ENCODE results near the gene TRAPPC12. TPM values are rescaled to one million over a fixed set of nuclear protein-coding genes. Genes with fewer than 3 reads are reported as not detected.
A peak's percentile ranks its signal among the peaks of the same experiment; 100 is the strongest.

The TRAPPC12 gene
- total RNA-seq, 1 experiment from 2014 or later, result 85.0 TPM

DNA sequence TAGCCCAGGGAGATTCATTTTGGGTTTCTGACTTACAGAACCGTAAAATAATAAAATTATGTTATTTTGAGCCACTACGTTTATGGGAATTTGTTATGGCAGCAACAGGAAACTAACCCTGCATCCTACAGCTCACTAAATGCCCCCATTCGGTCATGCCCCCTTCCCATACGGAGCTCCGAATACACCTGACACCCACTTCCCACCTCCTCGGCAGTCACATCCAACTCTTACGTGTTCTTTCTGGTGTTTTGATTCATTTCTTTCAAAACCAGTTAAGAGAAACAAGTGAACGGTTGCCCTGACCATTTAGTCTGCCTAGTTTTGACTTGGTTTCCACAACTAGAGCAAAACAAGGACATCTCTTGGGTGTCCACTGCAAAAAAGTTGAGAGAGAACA, 21.6 kb upstream of the TRAPPC12 start:
- no peak overlapping the region for H3K27ac Mint-ChIP-seq (ENCODE audit: unreplicated experiment)
- no peaks in the 10 kb centered on the region for H3K9me3 ChIP-seq
- intact Hi-C loops (cut with micrococcal nuclease; ENCODE audit: unreplicated experiment), result no loop called here
- no peaks in the 10 kb centered on the region for H3K27me3 ChIP-seq (replicated peaks; ENCODE audit: control insufficient read depth, insufficient read depth, low read length)
- no peaks in the 10 kb centered on the region for H3K36me3 ChIP-seq (ENCODE audit: control insufficient read depth, insufficient read depth, low read length)
- peaks cover 10% of the 10 kb centered on the region for H3K36me3 Mint-ChIP-seq (ENCODE audit: insufficient read depth, unreplicated experiment)
- no peak for DNase-seq
- H3K9me3 Mint-ChIP-seq (ENCODE audit: unreplicated experiment), result no peaks in the 10 kb centered on the region
- no peak overlapping the region for H3K4me3 ChIP-seq (ENCODE audit: low read depth, low read length)
- no peaks in the 10 kb centered on the region for H3K27me3 Mint-ChIP-seq (ENCODE audit: insufficient read depth, unreplicated experiment)
- no peaks in the 10 kb centered on the region for H3K4me1 Mint-ChIP-seq (ENCODE audit: low read depth, unreplicated experiment)
- no peak overlapping the region for H3K4me3 Mint-ChIP-seq (ENCODE audit: unreplicated experiment)
- ChIA-PET CTCF (no interaction called here), POLR2A (no interaction called here)
- 0 out of 2 replicates have a peak, but pooled peaks cover 5% of the 10 kb centered on the region for H3K4me1 ChIP-seq
- no TSS peak for BruUV-seq (replicated peaks)
- TF ChIP-seq CTCF (IDR thresholded peaks at IDR 0.05; ENCODE audit: insufficient read depth in 1 of 2, low read depth in 1 of 2, low read length in 1 of 2, severe bottlenecking in 1 of 2, unreplicated experiment in 1 of 2), result no peak

DNA sequence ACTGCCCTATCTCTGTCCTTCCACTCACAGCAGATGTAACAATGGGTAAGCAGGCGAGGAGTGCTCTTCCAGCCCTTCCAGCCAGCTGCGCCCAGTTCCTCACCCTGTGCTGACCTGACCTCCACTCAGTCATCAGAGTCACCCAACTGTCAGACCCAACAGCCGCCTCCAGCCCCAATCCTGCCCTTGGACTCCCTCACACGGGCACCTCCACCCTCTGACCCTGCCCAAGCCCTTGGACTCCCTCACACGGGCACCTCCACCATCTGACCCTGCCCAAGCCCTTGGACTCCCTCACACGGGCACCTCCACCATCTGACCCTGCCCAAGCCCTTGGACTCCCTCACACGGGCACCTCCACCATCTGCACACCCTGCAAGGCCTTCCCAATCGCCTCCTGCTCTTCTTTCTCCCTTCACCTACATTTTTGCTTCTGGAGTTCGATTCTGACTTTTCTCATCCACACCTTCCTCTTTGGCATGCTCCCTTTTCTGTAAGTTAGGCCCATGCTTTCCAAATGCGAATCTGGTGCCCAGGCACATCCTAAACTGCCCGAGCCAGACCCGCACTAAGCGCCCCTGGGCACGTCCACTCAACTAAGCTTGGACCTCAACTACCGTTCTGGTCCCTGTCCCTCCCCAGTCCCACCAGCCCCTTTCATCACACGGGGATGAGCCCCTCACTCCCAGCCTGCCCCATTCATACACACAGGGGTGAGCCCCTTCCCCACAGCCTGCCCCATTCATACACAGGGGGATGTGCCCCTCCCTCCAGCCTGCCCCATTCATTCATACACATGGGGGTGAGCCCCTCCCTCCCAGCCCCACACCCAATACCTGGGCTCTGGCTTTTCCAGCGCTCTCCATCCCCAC, 17.7 kb upstream of the TRAPPC12 start:
- H3K27me3 Mint-ChIP-seq (ENCODE audit: insufficient read depth, unreplicated experiment), result no peaks in the 10 kb centered on the region

DNA sequence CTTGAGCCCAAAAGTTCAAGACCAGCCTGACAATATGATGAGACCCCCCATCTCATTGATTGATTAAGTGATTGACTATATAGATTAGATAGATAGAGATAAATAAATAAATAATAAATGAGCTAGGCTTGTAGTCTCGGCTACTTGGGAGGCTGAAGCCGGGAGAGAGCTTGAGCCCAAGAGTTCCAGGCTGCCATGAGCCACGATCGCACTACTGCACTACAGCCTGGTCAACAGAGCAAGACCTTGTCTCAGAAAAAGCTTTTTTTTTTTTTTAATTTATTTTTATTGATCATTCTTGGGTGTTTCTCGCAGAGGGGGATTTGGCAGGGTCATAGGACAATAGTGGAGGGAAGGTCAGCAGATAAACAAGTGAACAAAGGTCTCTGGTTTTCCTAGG, 14.3 kb upstream of the TRAPPC12 start:
- Mint-ChIP-seq H3K4me3 (ENCODE audit: unreplicated experiment) (no peak overlapping the region), H3K27ac (ENCODE audit: unreplicated experiment) (no peak overlapping the region), H3K36me3 (ENCODE audit: insufficient read depth, unreplicated experiment) (peaks cover 7% of the 10 kb centered on the region), H3K4me1 (ENCODE audit: low read depth, unreplicated experiment) (no peaks in the 10 kb centered on the region), H3K9me3 (ENCODE audit: unreplicated experiment) (no peaks in the 10 kb centered on the region), H3K27me3 (ENCODE audit: insufficient read depth, unreplicated experiment) (no peaks in the 10 kb centered on the region)
- POLR2A ChIA-PET, result no interaction called here
- DNase-seq, result no peak
- intact Hi-C loops (cut with micrococcal nuclease; ENCODE audit: unreplicated experiment), result no loop called here
- Histone ChIP-seq H3K4me1 (no peaks in the 10 kb centered on the region), H3K27me3 (replicated peaks; ENCODE audit: control insufficient read depth, insufficient read depth, low read length) (no peaks in the 10 kb centered on the region), H3K36me3 (ENCODE audit: control insufficient read depth, insufficient read depth, low read length) (no peaks in the 10 kb centered on the region), H3K4me3 (ENCODE audit: low read depth, low read length) (no peak overlapping the region), H3K9me3 (no peaks in the 10 kb centered on the region)
- no peak for TF ChIP-seq CTCF (IDR thresholded peaks at IDR 0.05; ENCODE audit: insufficient read depth in 1 of 2, low read depth in 1 of 2, low read length in 1 of 2, severe bottlenecking in 1 of 2, unreplicated experiment in 1 of 2)
- no TSS peak for BruUV-seq (replicated peaks)
- CTCF ChIA-PET, result no interaction called here

More for the DNA sequence above, 17.7 kb upstream of the TRAPPC12 start:
- H3K4me1 ChIP-seq, result 0 out of 2 replicates have a peak, but pooled peaks cover 3% of the 10 kb centered on the region
- CTCF ChIA-PET, result no interaction called here
- no peak for DNase-seq
- BruUV-seq (replicated peaks), result no TSS peak
- intact Hi-C loops (cut with micrococcal nuclease; ENCODE audit: unreplicated experiment), result no loop called here
- no peaks in the 10 kb centered on the region for H3K9me3 ChIP-seq
- peaks cover 7% of the 10 kb centered on the region for H3K36me3 Mint-ChIP-seq (ENCODE audit: insufficient read depth, unreplicated experiment)
- TF ChIP-seq CTCF (IDR thresholded peaks at IDR 0.05; ENCODE audit: insufficient read depth in 1 of 2, low read depth in 1 of 2, low read length in 1 of 2, severe bottlenecking in 1 of 2, unreplicated experiment in 1 of 2), result no peak
- H3K27me3 ChIP-seq (replicated peaks; ENCODE audit: control insufficient read depth, insufficient read depth, low read length), result no peaks in the 10 kb centered on the region
- H3K27ac Mint-ChIP-seq (ENCODE audit: unreplicated experiment), result peak overlapping the region; percentile 30
- H3K4me3 ChIP-seq (ENCODE audit: low read depth, low read length), result no peak overlapping the region
- H3K4me1 Mint-ChIP-seq (ENCODE audit: low read depth, unreplicated experiment), result no peaks in the 10 kb centered on the region
- H3K36me3 ChIP-seq (ENCODE audit: control insufficient read depth, insufficient read depth, low read length), result no peaks in the 10 kb centered on the region
- H3K4me3 Mint-ChIP-seq (ENCODE audit: unreplicated experiment), result no peak overlapping the region
- no peaks in the 10 kb centered on the region for H3K9me3 Mint-ChIP-seq (ENCODE audit: unreplicated experiment)
- POLR2A ChIA-PET, result no interaction called here

All from Caco-2 (cell line).